HEK293 (cell line): ENCODE data around the gene NR3C2.

Experiments
- CTCF ChIA-PET: fragments of 350-600 bp; formaldehyde crosslinking; extraction: SDS; loops from one replicate; lab custom pipeline; 2021; ENCODE audit warnings: antibody characterized with exemption; lab: Yijun Ruan, JAX
- POLR2A ChIA-PET: fragments of 300-600 bp; formaldehyde crosslinking; extraction: SDS; loops from one replicate; lab custom pipeline; 2020; ENCODE audit warnings: antibody characterized with exemption, inconsistent platforms; lab: Yijun Ruan, JAX
- H3K27ac ChIP-seq: fragments of 200-500 bp; sonication (Bioruptor generic); 2 replicates; pipeline ENCODE4 v1.5.1; 2014; ENCODE audit warnings: low read depth, low read length, control low read depth, inconsistent platforms; ENCODE audit errors: extremely low read depth
- H3K36me3 ChIP-seq, 2 experiments: fragments of 200-500 bp in 1 of 2; sonication (Bioruptor generic) in 1 of 2; 1 replicate in 1 of 2; 2 replicates in 1 of 2; pipeline ENCODE4 v1.5.1; 2014 to 2017; ENCODE audit warnings: inconsistent platforms in 2 of 2, low read length in 2 of 2; ENCODE audit not compliant: control insufficient read depth in 2 of 2, insufficient read depth in 1 of 2
- H3K4me1 ChIP-seq: fragments of 200-500 bp; sonication (Bioruptor generic); 2 replicates; pipeline ENCODE4 v1.5.1; 2014; ENCODE audit warnings: mild to moderate bottlenecking, low read length, inconsistent platforms; ENCODE audit not compliant: control insufficient read depth, insufficient read depth
- H3K4me3 ChIP-seq: 2 replicates; pipeline ENCODE4 v1.5.1; 2011; ENCODE audit warnings: low read depth, mild to moderate bottlenecking, control low read depth, low read length, moderate library complexity
- H3K9me3 ChIP-seq: fragments of 200-500 bp; sonication (Bioruptor generic); 2 replicates; pipeline ENCODE4 v1.5.1; 2014; ENCODE audit warnings: low read depth, low read length, inconsistent platforms; ENCODE audit not compliant: control insufficient read depth, insufficient read depth
- FEZF1 ChIP-seq: fragments of 450-650 bp; formaldehyde crosslinking; IDR thresholded peaks from 2 replicates; pipeline ENCODE4 v1.5.1; 2016; ENCODE audit warnings: missing biosample characterization, missing genetic modification characterization
- HOXD13 ChIP-seq: sonication (generic); formaldehyde crosslinking; IDR thresholded peaks from 2 replicates; pipeline ENCODE4 v1.8.0; 2022; ENCODE audit warnings: missing genetic modification reagents, borderline replicate concordance
- PATZ1 ChIP-seq: fragments of 450-650 bp; formaldehyde crosslinking; IDR thresholded peaks from 2 replicates; pipeline ENCODE4 v1.5.1; 2016; ENCODE audit warnings: missing biosample characterization, missing genetic modification characterization
- PRDM10 ChIP-seq: fragments of 450-650 bp; formaldehyde crosslinking; IDR thresholded peaks from 2 replicates; pipeline ENCODE4 v1.5.1; 2016; ENCODE audit warnings: missing biosample characterization, missing genetic modification characterization
- REPIN1 ChIP-seq: fragments of 450-650 bp; formaldehyde crosslinking; IDR thresholded peaks from 2 replicates; pipeline ENCODE4 v1.5.1; 2017; ENCODE audit warnings: missing biosample characterization, missing genetic modification characterization, low read depth
- SP7 ChIP-seq: fragments of 450-650 bp; formaldehyde crosslinking; IDR thresholded peaks from 2 replicates; pipeline ENCODE4 v1.5.1; 2016; ENCODE audit warnings: missing biosample characterization, missing genetic modification characterization
- TCF7L2 ChIP-seq: IDR thresholded peaks from 2 replicates; pipeline ENCODE4 v1.6.1; 2011; ENCODE audit warnings: low read depth, mild to moderate bottlenecking, inconsistent platforms, low read length, moderate library complexity, borderline replicate concordance
- TRIM28 ChIP-seq: IDR thresholded peaks from 2 replicates; pipeline ENCODE4 v1.6.1; 2011; ENCODE audit warnings: low read length, control low read depth, borderline replicate concordance
- ZNF157 ChIP-seq: fragments of 450-650 bp; formaldehyde crosslinking; IDR thresholded peaks from 2 replicates; pipeline ENCODE4 v1.5.1; 2016; ENCODE audit warnings: missing biosample characterization, missing genetic modification characterization
- ZNF214 ChIP-seq: fragments of 450-650 bp; formaldehyde crosslinking; IDR thresholded peaks from 2 replicates; pipeline ENCODE4 v1.5.1; 2017; ENCODE audit warnings: missing biosample characterization, mild to moderate bottlenecking, missing genetic modification characterization, borderline replicate concordance
- ZNF311 ChIP-seq: fragments of 450-650 bp; formaldehyde crosslinking; IDR thresholded peaks from 2 replicates; pipeline ENCODE4 v1.5.1; 2017; ENCODE audit warnings: missing biosample characterization, missing genetic modification characterization, borderline replicate concordance
- ZNF350 ChIP-seq: fragments of 450-650 bp; formaldehyde crosslinking; IDR thresholded peaks from 2 replicates; pipeline ENCODE4 v1.5.0; 2017; ENCODE audit warnings: missing biosample characterization, mild to moderate bottlenecking, missing genetic modification characterization
- ZNF354C ChIP-seq: fragments of 450-650 bp; formaldehyde crosslinking; IDR thresholded peaks from 2 replicates; pipeline ENCODE4 v1.5.1; 2016; ENCODE audit warnings: missing biosample characterization, missing genetic modification characterization, low read depth, borderline replicate concordance
- ZNF473 ChIP-seq: fragments of 450-650 bp; formaldehyde crosslinking; IDR thresholded peaks from 2 replicates; pipeline ENCODE4 v1.5.1; 2017; ENCODE audit warnings: missing biosample characterization, missing genetic modification characterization
- ZNF549 ChIP-seq: fragments of 450-650 bp; IDR thresholded peaks from 2 replicates; pipeline ENCODE4 v1.5.1; 2018; ENCODE audit warnings: missing biosample characterization, missing genetic modification characterization, mild to moderate bottlenecking, inconsistent platforms, moderate library complexity
- ZNF560 ChIP-seq: fragments of 450-650 bp; formaldehyde crosslinking; IDR thresholded peaks from 2 replicates; pipeline ENCODE4 v1.5.1; 2017; ENCODE audit warnings: missing biosample characterization, missing genetic modification characterization, borderline replicate concordance
- ZNF610 ChIP-seq: fragments of 450-650 bp; formaldehyde crosslinking; IDR thresholded peaks from 2 replicates; pipeline ENCODE4 v1.5.1; 2016; ENCODE audit warnings: missing biosample characterization, missing genetic modification characterization, borderline replicate concordance
- ZNF791 ChIP-seq: fragments of 450-650 bp; formaldehyde crosslinking; IDR thresholded peaks from 2 replicates; pipeline ENCODE4 v1.5.1; 2016; ENCODE audit warnings: missing biosample characterization, missing genetic modification characterization
- TF ChIP-seq, protein P1 (sequence below): fragments of 450-650 bp; formaldehyde crosslinking; IDR thresholded peaks from 2 replicates; pipeline ENCODE4 v1.5.1; 2016; ENCODE audit warnings: missing biosample characterization, missing genetic modification characterization, low read depth
- TF ChIP-seq, protein P2 (sequence below): fragments of 450-650 bp; formaldehyde crosslinking; IDR thresholded peaks from 2 replicates; pipeline ENCODE4 v1.5.1; 2016; ENCODE audit warnings: missing biosample characterization, missing genetic modification characterization, borderline replicate concordance

NR3C2 gene

DNA sequence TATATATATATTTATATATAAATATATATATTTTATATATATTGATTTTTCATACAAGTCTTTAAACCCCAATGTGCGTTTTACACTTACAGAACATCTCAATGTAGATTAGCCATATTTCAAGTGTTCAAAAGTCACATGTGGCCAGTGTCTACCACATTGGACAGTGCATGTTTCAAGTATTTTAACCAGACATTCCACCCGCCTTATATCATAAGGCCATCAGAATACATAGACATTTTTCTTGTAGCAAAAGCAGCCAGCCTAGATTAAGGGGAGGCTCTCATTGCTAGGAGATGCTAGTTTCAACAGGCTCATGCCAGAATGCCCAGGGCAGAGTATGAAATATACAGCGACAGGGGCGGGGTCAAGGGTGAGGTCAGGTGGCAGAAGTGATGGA, 202.0 kb downstream of the NR3C2 start:
- Histone ChIP-seq H3K27ac (no peak overlapping the region), H3K4me1 (no peaks in the 10 kb centered on the region; the same call in 1 of the 2 replicates), H3K36me3 (no peaks in the 10 kb centered on the region), H3K4me3 (no peak overlapping the region), H3K9me3 (no peaks in the 10 kb centered on the region)
- TF ChIP-seq, protein P1, sequence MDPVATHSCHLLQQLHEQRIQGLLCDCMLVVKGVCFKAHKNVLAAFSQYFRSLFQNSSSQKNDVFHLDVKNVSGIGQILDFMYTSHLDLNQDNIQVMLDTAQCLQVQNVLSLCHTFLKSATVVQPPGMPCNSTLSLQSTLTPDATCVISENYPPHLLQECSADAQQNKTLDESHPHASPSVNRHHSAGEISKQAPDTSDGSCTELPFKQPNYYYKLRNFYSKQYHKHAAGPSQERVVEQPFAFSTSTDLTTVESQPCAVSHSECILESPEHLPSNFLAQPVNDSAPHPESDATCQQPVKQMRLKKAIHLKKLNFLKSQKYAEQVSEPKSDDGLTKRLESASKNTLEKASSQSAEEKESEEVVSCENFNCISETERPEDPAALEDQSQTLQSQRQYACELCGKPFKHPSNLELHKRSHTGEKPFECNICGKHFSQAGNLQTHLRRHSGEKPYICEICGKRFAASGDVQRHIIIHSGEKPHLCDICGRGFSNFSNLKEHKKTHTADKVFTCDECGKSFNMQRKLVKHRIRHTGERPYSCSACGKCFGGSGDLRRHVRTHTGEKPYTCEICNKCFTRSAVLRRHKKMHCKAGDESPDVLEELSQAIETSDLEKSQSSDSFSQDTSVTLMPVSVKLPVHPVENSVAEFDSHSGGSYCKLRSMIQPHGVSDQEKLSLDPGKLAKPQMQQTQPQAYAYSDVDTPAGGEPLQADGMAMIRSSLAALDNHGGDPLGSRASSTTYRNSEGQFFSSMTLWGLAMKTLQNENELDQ (tag by site-specific recombination) = no peak
- TF ChIP-seq SP7 (tag by site-specific recombination) (no peak), ZNF791 (tag by site-specific recombination) (no peak), TCF7L2 (no peak), REPIN1 (no peak), ZNF157 (tag by site-specific recombination) (no peak), ZNF214 (tag by site-specific recombination) (no peak), HOXD13 (CRISPR knock-in tag) (no peak), ZNF560 (tag by site-specific recombination) (no peak), FEZF1 (tag by site-specific recombination) (no peak), ZNF350 (tag by site-specific recombination) (no peak), ZNF354C (tag by site-specific recombination) (no peak), PATZ1 (tag by site-specific recombination) (no peak), ZNF549 (tag by site-specific recombination) (no peak), ZNF473 (tag by site-specific recombination) (no peak), ZNF311 (tag by site-specific recombination) (no peak), ZNF610 (tag by site-specific recombination) (no peak), TRIM28 (no peak), PRDM10 (tag by site-specific recombination) (no peak)
- TF ChIP-seq, protein P2, sequence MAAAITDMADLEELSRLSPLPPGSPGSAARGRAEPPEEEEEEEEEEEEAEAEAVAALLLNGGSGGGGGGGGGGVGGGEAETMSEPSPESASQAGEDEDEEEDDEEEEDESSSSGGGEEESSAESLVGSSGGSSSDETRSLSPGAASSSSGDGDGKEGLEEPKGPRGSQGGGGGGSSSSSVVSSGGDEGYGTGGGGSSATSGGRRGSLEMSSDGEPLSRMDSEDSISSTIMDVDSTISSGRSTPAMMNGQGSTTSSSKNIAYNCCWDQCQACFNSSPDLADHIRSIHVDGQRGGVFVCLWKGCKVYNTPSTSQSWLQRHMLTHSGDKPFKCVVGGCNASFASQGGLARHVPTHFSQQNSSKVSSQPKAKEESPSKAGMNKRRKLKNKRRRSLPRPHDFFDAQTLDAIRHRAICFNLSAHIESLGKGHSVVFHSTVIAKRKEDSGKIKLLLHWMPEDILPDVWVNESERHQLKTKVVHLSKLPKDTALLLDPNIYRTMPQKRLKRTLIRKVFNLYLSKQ (tag by site-specific recombination) = no peak
- ChIA-PET CTCF (no interaction called here), POLR2A (no interaction called here)
